NCI-H128 (cell line): ENCODE measurements around the gene XPO1.
"Not testable (repeated sequence)": the region's sequence is repeated elsewhere in the genome, so short reads cannot be mapped to it uniquely, and the experiment has no call there.

Experiments used
- DNase-seq: peaks from one replicate; lab custom pipeline; 2025; ENCODE audit not compliant: unreplicated experiment; lab: John Stamatoyannopoulos, UW

XPO1 gene

DNA sequence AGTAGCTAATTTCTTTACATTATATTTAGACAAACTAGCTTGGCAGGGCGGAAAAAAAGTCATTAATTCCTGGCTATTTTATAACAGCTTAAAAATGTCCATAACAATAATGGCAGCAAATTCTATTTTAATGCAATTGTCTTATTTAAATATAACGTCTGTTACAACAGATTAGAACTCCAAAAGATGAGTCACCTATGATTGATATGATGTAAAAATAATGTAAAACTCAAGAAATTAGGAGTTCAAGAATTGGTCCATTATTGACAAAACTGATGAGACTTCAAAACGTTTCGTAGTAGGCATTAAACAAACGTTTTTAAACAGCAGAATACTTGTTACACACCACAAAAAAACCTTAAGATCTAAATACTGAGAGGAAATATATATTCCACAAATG lies 2.7 kb downstream of the XPO1 start:
- DNase-seq: no peak

GRCh38 chr2:61534926-61535325 lies 3.2 kb downstream of the XPO1 start:
- no peak for DNase-seq

DNA sequence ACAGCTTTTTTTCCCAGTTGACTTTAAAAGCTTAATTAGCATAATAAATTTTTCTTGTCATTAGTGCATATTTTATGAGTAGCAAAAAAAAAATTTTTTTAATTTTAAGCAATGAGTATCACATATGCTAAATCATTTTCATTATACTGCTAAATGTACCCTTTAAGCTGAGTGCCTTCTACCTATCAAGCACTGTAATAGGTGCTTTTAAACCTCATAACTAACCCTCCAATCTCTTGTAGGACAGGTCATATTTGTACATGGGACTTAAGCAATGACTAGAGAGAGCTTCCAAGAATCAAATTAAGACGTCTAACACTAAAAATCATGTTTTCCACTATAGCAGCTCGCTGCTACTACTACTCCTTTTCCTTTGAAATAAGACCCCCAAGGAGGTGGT lies 7.4 kb downstream of the XPO1 start:
- no peak for DNase-seq

- DNase-seq: no peak
Observed at GRCh38 chr2:61529944-61530735, 8.0 kb downstream of the XPO1 start.

GRCh38 chr2:61520261-61520660 lies 17.9 kb downstream of the XPO1 start:
- DNase-seq: no peak

- no peak for DNase-seq
Observed at GRCh38 chr2:61512768-61513398, 25.3 kb downstream of the XPO1 start.

- no peak for DNase-seq
Observed at GRCh38 chr2:61510674-61511671, 27.2 kb downstream of the XPO1 start.

- DNase-seq: no peak
Observed at GRCh38 chr2:61504949-61505348, 33.2 kb downstream of the XPO1 start.

- DNase-seq: no peak
Observed at GRCh38 chr2:61499060-61499459, 39.1 kb downstream of the XPO1 start.

- DNase-seq: no peak
Observed at GRCh38 chr2:61493523-61493942, 44.6 kb downstream of the XPO1 start.

DNA sequence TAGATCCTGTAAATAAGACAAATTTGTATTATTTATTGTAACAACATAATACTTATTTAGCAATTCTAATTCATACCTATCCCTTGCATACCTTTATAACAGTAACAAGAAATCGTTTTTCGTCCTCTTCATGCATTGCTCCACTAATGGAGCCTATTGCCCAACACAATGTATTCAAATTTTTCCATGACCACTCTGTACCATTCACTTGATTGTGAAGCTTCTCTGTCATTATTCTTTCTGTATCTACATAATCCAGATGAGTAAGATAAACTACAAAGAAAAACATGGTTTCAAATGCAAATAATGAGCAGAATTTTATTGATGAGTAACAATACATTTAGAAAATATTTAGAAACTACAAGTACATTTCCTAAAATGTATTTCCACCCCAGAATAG lies 45.7 kb downstream of the XPO1 start:
- no peak for DNase-seq

GRCh38 chr2:61485281-61485680 lies 52.9 kb downstream of the XPO1 start:
- no peak for DNase-seq

GRCh38 chr2:61478086-61478485 lies 60.1 kb downstream of the XPO1 start:
- DNase-seq: no peak

GRCh38 chr2:61476929-61477589 lies 61.1 kb downstream of the XPO1 start:
- DNase-seq: not testable (repeated sequence)

DNA sequence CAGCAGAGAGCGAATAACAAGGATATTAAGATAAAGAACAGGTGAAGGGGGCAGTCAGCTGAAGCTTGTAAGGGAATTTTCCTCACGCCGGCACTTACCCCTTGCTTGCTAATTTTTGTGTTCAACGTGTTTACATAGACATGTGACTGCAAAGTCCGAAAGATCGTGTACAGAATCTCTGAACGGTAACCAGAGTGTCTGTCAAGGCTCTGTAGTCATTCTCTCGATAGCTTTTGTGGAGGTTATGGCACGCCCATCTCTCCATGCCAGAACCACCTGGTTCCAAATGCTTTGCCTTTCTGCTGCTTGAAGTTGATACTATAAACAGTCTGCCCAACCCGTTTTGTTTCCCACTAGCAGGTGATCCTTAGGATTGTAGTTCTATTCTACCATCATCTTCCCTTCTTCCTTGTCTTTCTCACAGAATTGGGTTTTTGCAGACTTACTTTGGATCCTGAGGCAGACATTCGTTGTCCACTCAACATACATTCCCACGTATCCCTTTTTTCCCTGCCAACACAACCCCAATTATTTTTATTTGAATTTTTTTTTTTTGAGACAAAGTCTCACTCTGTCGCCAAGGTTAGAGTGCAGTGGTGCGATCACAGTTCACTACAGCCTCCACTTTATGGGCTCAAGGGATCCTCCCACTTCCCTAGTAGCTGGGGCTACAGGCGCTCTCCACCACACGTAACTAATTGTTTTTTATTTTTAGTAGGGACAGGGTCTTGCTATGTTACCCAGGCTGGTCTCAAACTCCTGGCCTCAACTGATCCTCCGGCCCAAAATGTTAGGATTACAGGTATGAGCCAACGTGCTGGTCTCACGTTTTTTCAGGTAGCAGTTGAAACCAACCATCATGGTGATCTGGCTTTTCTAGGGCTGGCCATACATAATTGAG lies 66.0 kb downstream of the XPO1 start:
- DNase-seq: no peak

GRCh38 chr2:61470965-61471904 lies 66.9 kb downstream of the XPO1 start, which contains the start of gene USP34:
Gene USP34 (minus strand): TSS chr2:61471087. CDS start chr2:61470692, 395 bp downstream.
- peak; percentile 56 for DNase-seq

DNA sequence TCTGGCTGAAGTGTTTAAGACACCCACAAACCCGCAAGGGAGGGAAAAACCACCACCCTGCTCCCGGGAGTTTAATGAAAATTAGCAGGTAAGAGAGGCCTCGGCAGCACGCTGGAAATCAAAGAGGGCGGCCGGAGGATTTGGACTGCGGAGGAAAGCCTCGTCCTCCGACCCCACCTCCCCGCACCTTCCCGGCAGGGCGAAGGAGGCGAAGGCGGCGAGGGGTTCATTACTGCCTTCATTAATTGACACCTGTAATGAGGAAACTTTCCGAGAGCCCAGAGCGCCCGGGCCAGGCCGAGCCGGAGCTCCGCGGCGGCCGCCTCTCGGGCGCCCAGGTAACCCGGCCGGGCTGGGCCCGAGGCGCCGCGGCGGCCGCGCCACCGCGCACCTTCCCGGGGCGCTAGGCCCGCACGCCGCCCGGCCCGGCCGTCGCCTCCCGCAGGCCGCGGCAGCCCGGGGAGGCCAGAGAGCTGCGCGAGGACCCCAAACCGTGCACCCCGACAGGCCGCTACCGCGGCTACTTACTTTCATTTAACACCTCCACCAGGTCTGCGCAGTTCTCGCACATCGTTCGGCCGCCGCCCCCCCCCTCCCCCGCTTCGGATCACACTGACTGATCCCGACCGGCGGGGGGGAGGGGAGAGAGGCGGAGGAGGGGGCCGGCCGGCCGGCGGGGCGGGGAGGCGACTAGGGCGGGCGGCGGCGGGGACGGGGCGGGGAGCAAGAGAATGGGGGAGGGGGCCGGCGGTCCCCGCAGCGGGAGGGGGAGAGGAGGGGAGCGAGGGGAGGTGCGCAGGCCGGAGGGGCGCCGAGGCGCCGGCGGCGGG lies 67.8 kb downstream of the XPO1 start:
- DNase-seq: peak; percentile 34
